ENCODE results near the gene FTL.
A peak's percentile ranks its signal among the peaks of the same experiment; 100 is the strongest.
"Not testable (repeated sequence)": the region's sequence is repeated elsewhere in the genome, so short reads cannot be mapped to it uniquely, and the experiment has no call there.

Gene FTL

DNA sequence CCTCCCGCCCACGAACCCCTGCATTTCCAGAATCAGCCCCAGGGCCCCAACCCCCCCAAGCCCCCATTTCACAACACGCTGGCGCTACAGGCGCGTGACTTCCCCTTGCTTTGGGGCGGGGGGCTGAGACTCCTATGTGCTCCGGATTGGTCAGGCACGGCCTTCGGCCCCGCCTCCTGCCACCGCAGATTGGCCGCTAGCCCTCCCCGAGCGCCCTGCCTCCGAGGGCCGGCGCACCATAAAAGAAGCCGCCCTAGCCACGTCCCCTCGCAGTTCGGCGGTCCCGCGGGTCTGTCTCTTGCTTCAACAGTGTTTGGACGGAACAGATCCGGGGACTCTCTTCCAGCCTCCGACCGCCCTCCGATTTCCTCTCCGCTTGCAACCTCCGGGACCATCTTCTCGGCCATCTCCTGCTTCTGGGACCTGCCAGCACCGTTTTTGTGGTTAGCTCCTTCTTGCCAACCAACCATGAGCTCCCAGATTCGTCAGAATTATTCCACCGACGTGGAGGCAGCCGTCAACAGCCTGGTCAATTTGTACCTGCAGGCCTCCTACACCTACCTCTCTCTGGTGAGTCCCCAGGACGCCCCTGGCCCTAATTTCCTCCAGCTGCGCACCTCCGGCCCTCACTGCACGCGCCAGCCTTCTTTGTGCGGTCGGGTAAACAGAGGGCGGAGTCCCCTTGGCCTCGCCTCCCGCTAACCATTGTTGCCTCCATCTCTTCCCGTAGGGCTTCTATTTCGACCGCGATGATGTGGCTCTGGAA, at the start of gene FTL:
Gene FTL (plus strand): TSS at position 270 of the 766 bp plus-strand sequence. CDS start 199 bp downstream, at position 469.
- peak; percentile 96 for DNase-seq (ENCODE audit: low spot score)

DNA sequence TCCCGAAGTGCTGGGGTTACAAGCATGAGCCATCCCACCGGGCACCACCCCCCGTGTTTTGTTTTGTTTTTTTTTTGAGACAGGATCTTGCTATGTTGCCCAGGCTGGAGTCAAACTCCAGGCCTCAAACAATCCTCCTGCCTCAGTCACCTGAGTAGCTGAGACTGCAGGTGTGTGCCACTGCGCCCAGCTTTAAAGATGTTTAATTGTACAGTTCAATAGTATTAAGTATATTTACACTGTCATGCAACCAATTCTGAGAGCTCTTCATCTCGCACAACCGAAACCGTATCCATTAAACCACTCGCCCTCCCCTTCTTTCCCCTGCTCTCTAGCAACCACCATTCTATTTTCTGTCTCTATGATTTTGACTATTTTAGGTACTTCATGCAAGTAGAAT, 49.4 kb upstream of the FTL start:
- DNase-seq (ENCODE audit: low spot score), result no peak

DNA sequence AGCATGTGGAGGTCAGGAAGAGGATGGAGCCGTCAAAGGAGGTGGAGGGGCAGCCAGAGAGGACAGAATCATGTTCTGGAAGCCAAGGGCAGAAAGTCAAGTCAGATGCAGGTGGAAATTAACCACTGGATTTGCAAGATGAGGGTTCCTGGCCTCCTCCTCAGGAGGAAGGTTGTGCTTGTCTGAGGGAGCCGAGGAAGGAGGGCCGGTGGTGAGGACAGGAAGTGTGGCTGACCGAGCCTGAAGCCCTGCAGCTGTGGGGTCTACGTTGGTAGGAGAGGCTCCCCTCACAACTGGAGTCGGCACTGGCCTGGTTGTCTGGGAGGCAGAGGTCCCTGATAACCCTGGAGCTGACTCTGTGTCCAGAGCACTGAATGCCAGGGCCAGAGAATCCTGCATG, 47.0 kb upstream of the FTL start:
- DNase-seq (ENCODE audit: low spot score), result no peak

DNA sequence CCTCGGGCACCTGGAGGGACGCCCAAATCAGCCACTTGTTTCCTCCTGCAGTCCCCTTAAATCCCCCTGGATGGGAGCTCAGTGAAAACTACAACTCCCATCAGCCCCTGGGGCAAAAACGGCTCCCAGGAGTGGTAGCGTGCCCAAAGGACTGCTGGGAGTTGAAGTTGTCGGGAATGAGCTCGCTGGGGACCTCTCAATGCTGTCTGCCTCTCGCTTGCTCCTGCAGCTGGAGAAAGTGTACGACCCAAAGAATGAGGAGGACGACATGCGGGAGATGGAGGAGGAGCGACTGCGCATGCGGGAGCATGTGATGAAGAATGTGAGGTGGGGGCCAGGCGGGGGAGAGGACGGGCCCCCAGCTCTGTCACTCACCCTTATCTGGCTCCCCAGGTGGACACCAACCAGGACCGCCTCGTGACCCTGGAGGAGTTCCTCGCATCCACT, 46.3 kb upstream of the FTL start:
- DNase-seq (ENCODE audit: low spot score), result no peak

DNA sequence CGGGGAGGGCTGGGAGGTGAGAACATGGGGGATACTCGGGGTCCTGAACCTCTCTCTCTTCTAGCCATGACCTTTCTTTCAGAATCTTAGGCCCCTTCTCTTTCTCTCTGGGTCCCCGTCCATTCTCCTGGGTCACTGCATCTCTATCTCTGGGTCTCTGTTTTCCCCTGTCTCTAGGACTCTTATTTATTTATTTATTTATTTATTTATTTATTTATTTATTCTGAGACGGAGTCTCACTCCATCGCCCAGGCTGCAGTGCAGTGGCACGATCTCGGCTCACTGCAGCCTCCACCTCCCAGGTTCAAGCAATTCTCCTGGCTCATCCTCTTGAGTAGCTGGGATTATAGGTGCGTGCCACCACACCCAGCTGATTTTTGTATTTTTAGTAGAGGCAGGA, 45.8 kb upstream of the FTL start:
- not testable (repeated sequence) for DNase-seq (ENCODE audit: low spot score)

DNA sequence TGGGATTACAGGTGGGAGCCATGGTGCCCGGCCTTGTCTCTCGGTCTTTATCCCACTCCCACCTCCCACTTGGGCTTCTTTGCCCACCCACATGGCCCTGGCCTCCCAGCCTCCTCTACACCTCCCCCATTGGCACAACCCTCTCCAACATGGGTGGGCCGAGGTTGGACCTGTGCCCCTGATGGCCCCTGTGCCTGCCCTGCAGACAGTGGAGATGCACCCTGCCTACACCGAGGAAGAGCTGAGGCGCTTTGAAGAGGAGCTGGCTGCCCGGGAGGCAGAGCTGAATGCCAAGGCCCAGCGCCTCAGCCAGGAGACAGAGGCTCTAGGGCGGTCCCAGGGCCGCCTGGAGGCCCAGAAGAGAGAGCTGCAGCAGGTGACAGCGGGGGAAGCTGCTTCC, 44.2 kb upstream of the FTL start:
- no peak for DNase-seq (ENCODE audit: low spot score)

DNA sequence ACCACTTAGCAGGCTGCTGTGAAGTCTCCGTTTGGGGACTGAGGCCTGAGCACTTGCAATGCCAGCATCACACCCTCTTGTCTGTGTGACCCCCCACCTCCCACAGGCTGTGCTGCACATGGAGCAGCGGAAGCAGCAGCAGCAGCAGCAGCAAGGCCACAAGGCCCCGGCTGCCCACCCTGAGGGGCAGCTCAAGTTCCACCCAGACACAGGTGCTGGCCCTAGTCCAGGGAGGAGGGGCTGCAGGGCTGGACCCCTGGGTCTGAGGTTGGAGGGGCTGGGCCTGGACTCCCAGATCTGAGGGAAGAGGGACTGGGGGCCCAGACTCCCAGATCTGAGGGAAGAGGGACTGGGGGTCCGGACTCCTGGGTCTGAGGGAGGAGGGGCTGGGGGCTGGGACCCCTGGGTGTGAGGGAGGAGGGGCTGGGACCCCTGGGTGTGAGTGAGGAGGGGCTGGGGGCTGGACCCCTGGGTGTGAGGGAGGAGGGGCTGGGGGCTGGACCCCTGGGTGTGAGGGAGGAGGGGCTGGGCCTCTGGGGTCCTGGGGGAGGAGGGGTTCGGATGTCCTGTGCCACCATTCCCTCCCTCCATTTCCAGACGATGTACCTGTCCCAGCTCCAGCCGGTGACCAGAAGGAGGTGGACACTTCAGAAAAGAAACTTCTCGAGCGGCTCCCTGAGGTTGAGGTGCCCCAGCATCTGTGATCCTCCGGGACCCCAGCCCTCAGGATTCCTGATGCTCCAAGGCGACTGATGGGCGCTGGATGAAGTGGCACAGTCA, 43.2 kb upstream of the FTL start:
- DNase-seq (ENCODE audit: low spot score), result no peak

DNA sequence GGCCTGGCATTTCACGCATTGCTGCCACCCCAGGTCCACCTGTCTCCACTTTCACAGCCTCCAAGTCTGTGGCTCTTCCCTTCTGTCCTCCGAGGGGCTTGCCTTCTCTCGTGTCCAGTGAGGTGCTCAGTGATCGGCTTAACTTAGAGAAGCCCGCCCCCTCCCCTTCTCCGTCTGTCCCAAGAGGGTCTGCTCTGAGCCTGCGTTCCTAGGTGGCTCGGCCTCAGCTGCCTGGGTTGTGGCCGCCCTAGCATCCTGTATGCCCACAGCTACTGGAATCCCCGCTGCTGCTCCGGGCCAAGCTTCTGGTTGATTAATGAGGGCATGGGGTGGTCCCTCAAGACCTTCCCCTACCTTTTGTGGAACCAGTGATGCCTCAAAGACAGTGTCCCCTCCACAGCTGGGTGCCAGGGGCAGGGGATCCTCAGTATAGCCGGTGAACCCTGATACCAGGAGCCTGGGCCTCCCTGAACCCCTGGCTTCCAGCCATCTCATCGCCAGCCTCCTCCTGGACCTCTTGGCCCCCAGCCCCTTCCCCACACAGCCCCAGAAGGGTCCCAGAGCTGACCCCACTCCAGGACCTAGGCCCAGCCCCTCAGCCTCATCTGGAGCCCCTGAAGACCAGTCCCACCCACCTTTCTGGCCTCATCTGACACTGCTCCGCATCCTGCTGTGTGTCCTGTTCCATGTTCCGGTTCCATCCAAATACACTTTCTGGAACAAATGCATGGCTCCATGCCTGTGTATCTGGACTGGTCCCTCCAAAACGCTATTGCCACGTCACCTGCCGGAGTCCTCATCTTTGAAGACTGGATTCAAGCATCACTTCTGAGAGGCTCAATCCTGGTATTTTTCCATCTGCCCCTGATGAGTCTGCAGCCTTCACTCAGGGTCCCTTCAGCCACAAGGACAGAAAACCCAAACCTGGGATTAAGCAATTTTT, 42.3 kb upstream of the FTL start:
- DNase-seq (ENCODE audit: low spot score), result no peak

DNA sequence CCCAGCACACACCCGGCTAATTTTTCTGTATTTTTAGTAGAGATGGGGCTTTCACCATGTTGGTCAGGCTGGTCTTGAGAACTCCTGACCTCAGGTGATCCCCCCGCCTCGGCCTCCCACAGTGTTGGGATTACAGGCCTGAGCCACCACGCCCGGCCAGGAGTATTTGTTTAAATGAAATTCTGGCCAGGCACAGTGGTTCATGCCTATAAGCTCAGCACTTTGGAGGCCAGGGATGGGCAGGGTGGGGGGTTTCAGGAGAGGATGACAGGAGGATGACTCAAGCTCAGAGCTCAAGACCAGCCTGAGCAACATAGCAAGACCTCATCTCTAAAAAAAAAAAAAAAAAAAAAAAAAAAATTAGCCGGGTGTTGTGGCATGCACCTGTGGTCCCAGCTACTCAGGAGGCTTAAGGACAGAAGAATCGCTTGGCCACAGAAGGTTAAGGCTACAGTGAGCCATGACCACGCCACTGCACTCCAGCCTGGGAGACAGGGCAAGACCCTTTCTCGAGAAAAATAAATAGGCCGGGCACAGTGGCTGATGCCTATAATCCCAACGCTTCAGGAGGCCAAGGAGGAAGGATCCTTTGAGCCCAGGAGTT, 39.8 kb upstream of the FTL start:
- DNase-seq (ENCODE audit: low spot score), result no peak

DNA sequence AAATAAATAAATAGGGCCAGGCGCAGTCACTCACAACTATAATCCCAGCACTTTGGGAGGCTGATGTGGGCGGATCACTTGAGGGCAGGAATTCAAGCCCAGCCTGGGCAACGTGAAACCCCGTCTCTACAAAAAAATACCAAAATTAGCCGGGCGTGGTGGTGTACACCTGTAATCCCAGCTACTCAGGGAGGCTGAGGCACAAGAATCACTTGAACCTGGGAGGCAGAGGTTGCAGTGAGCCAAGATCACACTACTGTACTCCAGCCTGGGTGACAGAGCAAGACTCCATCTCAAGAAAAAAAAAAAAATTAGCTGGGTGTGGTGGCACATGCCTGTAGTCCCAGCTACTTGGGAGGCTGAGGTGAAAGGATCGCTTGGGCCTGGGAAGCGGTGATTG, 39.2 kb upstream of the FTL start:
- not testable (repeated sequence) for DNase-seq (ENCODE audit: low spot score)

DNA sequence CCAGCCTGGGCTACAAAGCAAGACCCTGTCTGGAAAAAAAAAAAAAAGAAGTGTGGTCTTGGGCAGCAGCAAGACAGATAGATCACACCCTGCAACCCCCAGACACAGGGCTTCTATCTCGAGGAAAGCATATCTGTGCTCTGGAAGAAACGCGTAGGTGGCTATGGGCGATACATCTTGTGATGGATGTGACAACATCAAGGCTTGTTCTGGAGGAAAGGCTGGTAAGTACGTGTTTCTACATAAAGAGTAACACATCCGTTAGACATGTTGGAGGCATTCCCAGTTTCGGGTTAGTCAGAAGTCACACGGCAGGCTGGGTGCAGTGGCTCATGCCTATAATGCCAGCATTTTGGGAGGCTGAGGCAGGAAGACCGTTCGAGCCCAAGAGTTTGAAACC, 38.2 kb upstream of the FTL start:
- peak; percentile 97 for DNase-seq (ENCODE audit: low spot score)

DNA sequence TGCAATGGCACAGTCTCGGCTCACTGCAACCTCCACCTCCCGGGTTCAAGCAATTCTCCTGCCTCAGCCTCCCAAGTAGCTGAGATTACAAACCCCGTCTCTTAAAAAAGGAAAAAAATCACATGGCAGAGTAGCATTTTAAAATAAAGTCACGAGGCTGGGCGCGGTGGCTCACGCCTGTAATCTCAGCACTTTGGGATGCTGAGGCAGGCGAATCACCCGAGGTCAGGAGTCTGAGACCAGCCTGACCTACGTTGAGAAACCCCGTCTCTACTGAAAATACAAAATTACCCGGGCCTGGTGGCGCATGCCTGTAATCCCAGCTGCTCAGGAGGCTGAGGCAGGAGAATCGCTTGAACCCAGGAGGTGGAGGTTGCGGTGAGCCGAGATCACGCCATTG, 37.4 kb upstream of the FTL start:
- DNase-seq (ENCODE audit: low spot score), result not testable (repeated sequence)

DNA sequence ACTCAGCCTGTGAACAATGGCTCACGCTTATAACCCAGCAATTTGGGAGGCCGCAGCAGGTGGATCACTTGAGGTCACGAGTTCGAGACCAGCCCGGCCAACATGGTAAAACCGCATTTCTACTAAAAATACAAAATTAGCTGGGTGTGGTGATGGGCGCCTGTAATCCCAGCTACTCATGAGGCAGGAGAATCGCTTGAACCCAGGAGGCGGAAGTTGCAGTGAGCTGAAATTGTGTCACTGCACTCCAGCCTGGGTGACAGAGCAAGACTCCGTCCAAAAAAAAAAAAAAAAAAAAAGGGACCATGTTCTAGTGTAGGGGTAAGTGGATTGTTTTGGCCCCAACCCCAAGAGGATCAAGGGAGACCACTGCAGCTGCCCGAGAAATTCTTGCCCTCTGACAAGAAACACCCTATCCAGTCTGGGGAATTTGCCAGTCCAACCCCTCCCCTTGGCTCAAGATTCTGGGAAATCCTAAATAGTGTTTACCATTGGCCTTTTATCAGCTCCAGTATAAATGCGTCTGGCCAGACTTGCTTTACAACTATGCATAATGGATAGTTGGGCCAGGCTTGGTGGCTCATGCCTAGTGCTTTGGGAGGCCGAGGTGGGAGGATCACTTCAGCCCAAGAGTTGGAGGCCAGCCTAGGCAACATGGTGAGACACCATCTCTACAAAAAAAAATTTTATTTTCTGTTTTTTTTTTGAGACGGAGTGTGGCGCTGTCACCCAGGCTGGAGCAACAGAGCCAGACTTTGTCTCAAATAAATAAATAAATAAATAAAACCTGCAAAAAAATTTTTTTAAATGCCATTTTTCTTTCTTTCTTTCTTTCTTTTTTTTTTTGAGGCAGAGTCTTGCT, 36.7 kb upstream of the FTL start:
- no peak for DNase-seq (ENCODE audit: low spot score)

DNA sequence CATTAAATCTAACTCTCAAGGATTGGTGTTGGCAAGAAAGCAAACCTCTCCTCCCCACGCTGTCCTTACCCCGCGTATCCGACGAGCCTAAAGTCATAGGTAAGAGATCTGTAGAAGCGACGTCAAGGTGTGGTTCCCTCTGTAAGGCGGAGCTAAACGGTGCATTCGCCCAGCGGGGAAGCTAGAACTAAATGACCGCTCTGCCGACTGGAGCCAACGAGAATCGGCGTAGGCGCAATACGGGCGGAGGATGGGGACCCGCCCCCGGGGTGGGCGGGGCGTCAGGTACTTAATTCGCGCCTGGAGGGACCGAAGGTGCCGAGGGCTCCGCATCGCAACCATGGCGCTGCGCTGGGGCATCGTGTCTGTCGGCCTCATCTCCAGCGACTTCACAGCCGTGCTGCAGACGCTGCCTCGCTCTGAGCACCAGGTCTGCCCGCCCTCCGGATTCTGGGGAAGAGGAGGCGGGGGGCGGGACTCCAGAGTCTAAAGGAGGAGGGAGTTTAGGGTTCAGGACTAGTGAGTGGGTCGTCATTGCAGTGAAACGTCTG, 31.7 kb upstream of the FTL start, which contains the start of gene DHDH:
Gene DHDH (plus strand): TSS at position 318 of the 551 bp plus-strand sequence. CDS start 23 bp downstream, at position 341.
- peak; percentile 41 for DNase-seq (ENCODE audit: low spot score)

DNA sequence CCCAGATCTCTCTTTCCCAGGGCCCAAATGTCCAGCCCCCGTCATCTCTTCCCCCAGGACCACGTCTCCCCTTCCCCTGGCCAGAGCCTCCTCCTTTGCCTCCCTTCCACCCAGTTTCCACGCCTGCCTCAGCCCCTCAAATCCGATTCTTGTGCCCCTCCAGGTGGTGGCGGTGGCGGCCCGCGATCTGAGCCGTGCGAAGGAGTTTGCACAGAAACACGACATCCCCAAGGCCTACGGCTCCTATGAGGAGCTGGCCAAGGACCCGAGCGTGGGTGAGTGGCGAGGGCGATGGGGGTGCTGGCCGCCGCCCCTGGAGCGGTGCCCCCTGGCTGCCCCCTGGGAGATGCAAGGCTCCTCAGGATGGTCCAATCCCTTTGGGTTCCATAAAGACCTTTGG, 30.3 kb upstream of the FTL start:
- DNase-seq (ENCODE audit: low spot score), result no peak

DNA sequence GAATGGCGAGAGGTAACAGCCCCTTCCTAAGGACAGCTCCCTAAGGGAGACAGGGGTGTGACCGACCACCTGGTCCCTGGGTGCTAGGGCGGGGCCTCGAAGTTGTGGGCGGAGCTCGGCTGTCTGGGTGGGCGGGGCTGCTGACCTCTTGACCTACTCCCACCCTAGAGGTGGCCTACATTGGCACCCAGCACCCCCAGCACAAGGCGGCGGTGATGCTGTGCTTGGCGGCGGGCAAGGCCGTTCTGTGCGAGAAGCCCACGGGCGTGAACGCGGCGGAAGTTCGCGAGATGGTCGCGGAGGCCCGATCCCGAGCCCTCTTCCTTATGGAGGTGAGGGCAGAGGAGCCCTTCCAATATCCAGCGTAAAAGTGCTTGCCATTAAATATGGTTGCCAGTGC, 29.2 kb upstream of the FTL start:
- no peak for DNase-seq (ENCODE audit: low spot score)

DNA sequence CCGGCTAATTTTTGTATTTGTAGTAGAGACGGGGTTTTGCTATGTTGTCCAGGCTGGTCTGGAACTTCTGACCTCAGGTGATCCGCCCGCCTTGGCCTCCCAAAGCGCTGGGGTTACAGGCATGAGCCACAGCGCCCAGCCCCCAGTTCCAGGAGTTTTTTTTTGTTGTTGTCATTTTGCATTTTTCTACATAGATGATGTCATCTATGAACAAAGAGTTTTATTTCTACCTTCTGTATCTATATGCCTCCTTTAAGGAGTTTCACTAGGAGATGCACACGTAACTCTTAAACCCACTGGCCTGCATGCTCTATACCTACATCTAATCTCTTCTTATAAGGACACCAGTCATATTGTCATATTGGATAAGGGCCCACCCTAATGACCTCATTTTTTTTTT, 26.9 kb upstream of the FTL start:
- DNase-seq (ENCODE audit: low spot score), result no peak

DNA sequence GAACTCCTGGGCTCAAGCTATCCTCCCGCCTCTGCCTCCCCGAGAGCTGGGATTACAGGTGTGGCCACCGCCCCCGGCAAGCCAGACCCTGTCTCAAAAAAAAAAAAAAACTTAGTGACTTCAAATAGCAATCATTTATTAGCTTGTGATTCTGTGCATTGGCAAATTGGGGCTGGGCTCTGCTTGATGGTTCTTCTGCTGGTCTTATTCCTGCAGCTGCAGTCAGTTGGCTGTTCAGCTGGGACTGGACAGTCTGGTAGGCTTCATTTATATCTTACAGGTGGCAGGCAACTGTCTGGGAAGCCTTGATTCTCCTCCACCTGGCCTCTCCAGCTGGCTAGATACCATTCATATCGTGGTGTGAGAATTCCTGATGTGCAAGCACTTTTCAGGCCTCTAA, 24.2 kb upstream of the FTL start:
- no peak for DNase-seq (ENCODE audit: low spot score)

DNA sequence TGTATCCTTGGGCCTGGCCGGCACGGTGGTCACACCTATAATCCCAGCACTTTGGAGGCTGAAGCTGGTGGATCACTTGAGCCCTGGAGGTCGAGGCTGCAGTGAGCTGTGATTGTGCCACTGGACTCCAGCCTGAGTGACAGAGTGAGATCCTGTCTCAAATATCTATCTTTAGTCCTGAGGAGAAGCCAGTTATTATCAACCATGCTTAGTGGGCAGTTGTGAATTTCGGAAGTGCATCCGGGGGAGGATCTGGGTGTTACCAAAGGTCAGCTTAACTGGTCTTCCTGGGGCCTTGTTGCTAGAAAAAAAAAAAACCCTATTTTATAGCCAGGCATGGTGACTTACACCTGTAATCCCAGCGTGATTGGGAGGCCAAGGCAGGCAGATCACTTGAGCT, 22.0 kb upstream of the FTL start:
- no peak for DNase-seq (ENCODE audit: low spot score)

DNA sequence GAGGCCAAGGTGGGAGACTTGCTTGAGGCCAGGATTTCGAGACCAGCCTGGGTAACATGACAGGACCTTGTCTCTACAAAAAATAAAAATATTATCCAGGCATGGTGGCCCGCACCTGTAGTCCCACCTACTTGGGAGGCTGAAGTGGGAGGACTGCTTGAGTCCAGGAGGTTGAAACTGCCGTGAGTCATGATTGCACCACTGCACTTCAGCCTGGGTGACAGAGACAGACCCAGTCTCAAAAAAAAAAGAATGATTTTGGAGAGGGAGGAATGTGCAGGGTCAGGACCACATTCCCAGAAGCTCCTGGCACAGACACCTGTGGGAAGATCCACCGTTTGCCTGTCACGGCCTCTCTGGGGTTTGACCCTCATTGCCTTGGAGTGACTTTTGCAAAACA, 19.7 kb upstream of the FTL start:
- no peak for DNase-seq (ENCODE audit: low spot score)

DNA sequence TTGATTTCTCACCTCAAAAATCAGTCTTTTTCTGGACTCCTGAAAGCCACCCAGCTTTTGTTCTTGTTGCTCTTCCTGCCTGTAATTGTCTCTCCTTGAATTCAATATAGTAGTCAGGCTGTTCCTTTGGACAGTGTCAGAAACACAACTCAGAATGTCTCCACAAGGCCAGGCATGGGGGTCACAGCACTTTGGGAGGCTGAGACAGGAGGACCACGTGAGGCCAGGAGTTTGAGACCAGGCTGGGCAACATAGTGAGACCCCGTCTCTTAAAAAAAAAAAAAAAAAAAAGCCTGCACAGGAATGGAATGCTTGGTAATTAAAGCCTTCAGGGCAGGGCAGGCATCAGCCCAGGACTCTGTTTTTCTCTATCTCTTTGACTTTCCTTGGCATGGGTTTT, 19.3 kb upstream of the FTL start:
- DNase-seq (ENCODE audit: low spot score), result no peak
